Neural cell (in vitro differentiated cells): ENCODE measurements around the gene TET2. TPM values are rescaled to one million over a fixed set of nuclear protein-coding genes. Genes with fewer than 3 reads are reported as not detected.

ENCODE experiments used
- H2AFZ ChIP-seq: fragments of 200-600, 300-800 bp; sonication (generic), shearing (Covaris generic); 2 replicates; pipeline ENCODE4 v1.6.0; 2014; ENCODE audit warnings: low read depth, mild to moderate bottlenecking, antibody characterized with exemption, low read length, moderate library complexity
- H3F3A ChIP-seq: fragments of 200-600 bp; shearing (Covaris generic); 2 replicates; pipeline ENCODE4 v1.6.1; 2016; ENCODE audit warnings: mild to moderate bottlenecking, moderate library complexity, mixed read lengths, antibody characterized with exemption, low read length; ENCODE audit not compliant: insufficient read depth, poor library complexity, severe bottlenecking
- H3K27ac ChIP-seq: fragments of 200-600, 300-800 bp; sonication (generic), shearing (Covaris generic); 2 replicates; pipeline ENCODE4 v1.5.1; 2014; ENCODE audit warnings: mild to moderate bottlenecking, low read length, moderate library complexity
- H3K27me3 ChIP-seq: fragments of 300-800, 200-600 bp; sonication (generic), shearing (Covaris generic); 2 replicates; pipeline ENCODE4 v1.6.0; 2014; ENCODE audit warnings: mild to moderate bottlenecking, low read depth, low read length, moderate library complexity; ENCODE audit not compliant: insufficient read depth
- H3K36me3 ChIP-seq: fragments of 300-800, 200-600 bp; sonication (generic), shearing (Covaris generic); 2 replicates; pipeline ENCODE4 v1.5.1; 2014; ENCODE audit warnings: mild to moderate bottlenecking, antibody characterized with exemption, low read length, moderate library complexity; ENCODE audit not compliant: insufficient read depth
- H3K4me2 ChIP-seq: fragments of 300-800, 200-600 bp; sonication (generic), shearing (Covaris generic); 2 replicates; pipeline ENCODE4 v1.6.0; 2014; ENCODE audit warnings: mild to moderate bottlenecking, low read length
- H3K4me3 ChIP-seq: fragments of 300-800, 200-600 bp; sonication (generic), shearing (Covaris generic); 2 replicates; pipeline ENCODE4 v1.5.1; 2014; ENCODE audit warnings: mild to moderate bottlenecking, low read length, moderate library complexity
- H3K79me2 ChIP-seq: fragments of 200-600 bp; shearing (Covaris generic); replicated peaks from 2 replicates; pipeline ENCODE4 v1.6.0; 2014; ENCODE audit warnings: mild to moderate bottlenecking, low read length, moderate library complexity; ENCODE audit not compliant: insufficient read depth
- H3K9ac ChIP-seq: fragments of 300-800, 200-600 bp; sonication (generic), shearing (Covaris generic); 2 replicates; pipeline ENCODE4 v1.6.1; 2016; ENCODE audit warnings: mild to moderate bottlenecking, low read length, mixed read lengths
- H3K9me2 ChIP-seq: fragments of 200-600 bp; shearing (Covaris generic); 2 replicates; pipeline ENCODE4 v1.6.1; 2016; ENCODE audit warnings: mild to moderate bottlenecking, low read length, mixed read lengths; ENCODE audit not compliant: insufficient read depth
- H3K9me3 ChIP-seq: fragments of 200-600, 300-800 bp; sonication (generic), shearing (Covaris generic); 2 replicates; pipeline ENCODE4 v1.6.1; 2016; ENCODE audit warnings: mild to moderate bottlenecking, mixed run types, low read length, moderate library complexity, mixed read lengths
- H4K20me1 ChIP-seq: fragments of 200-600 bp; shearing (Covaris generic); 2 replicates; pipeline ENCODE4 v1.6.1; 2016; ENCODE audit warnings: mild to moderate bottlenecking, mixed run types; ENCODE audit not compliant: insufficient read depth
- EP300 ChIP-seq: fragments of 450-650 bp; conservative IDR thresholded peaks from 2 replicates; pipeline ENCODE4 v1.6.1; 2014; ENCODE audit warnings: antibody characterized with exemption, mild to moderate bottlenecking, moderate library complexity; ENCODE audit not compliant: poor library complexity, severe bottlenecking
- EZH2 ChIP-seq: fragments of 200-600, 300-800 bp; shearing (Covaris generic), sonication (generic); IDR thresholded peaks from 2 replicates; pipeline ENCODE4 v1.6.1; 2014; ENCODE audit warnings: antibody characterized with exemption, low read length, borderline replicate concordance, mild to moderate bottlenecking; ENCODE audit not compliant: insufficient read depth, poor library complexity, severe bottlenecking
- MXI1 ChIP-seq: fragments of 450-650 bp; conservative IDR thresholded peaks from 2 replicates; pipeline ENCODE4 v1.6.1; 2014; ENCODE audit warnings: antibody characterized with exemption, mild to moderate bottlenecking; ENCODE audit not compliant: poor library complexity, severe bottlenecking
- POLR2AphosphoS5 ChIP-seq: IDR thresholded peaks from 2 replicates; pipeline ENCODE4 v1.6.1; 2012
- RAD21 ChIP-seq: fragments of 450-650 bp; conservative IDR thresholded peaks from 2 replicates; pipeline ENCODE4 v1.6.1; 2014; ENCODE audit warnings: antibody characterized with exemption, mild to moderate bottlenecking, moderate library complexity
- REST ChIP-seq: IDR thresholded peaks from 2 replicates; pipeline ENCODE4 v1.6.1; 2012; ENCODE audit warnings: borderline replicate concordance
- SMC3 ChIP-seq: fragments of 450-650 bp; conservative IDR thresholded peaks from 2 replicates; pipeline ENCODE4 v1.6.1; 2014; ENCODE audit warnings: antibody characterized with exemption, mild to moderate bottlenecking, moderate library complexity; ENCODE audit not compliant: poor library complexity
- TAF1 ChIP-seq: IDR thresholded peaks from 2 replicates; pipeline ENCODE4 v1.6.1; 2012; ENCODE audit warnings: low read depth
- polyA plus RNA-seq: library from polyadenylated mRNA; depleted of rRNA; stranded (reverse); fragments of >200 nt; gene quantifications from 2 replicates; pipeline ENCODE4 v1.2.3, GENCODE V29; 2014
- TF ChIP-seq, protein P1 (sequence below): fragments of 450-650 bp; IDR thresholded peaks from 2 replicates; pipeline ENCODE4 v1.5.1; 2014; ENCODE audit warnings: antibody characterized with exemption, mild to moderate bottlenecking, moderate library complexity; ENCODE audit not compliant: poor library complexity, severe bottlenecking

The TET2 gene
- polyA plus RNA-seq, 1 donor from 2014 or later = 27.1 TPM

DNA sequence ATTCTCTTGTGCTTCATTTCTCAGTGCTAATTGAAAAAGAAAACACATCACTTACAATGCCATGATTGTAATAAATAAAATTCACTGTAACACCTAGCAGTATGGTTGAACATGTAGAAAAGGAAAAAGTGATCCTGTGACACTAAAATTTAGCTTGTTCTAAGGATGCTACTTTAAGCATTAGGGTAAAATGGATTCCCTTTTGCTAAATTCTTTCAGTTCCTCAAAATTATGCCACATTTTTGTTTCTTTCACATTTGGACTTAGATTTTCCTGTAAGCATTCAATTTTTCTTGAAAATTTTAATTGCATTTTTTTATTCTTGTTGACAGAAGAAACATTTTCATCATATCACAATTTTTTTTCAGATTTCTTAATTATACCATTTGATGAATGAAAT lies 19.4 kb downstream of the TET2 start:
- H3K4me3 ChIP-seq = no peak overlapping the region
- TF ChIP-seq EP300 (no peak), EZH2 (no peak)
- no peaks in the 10 kb centered on the region for H3K9me3 ChIP-seq
- no peak overlapping the region for H3K9ac ChIP-seq
- peaks cover 2% of the 10 kb centered on the region for H3F3A ChIP-seq
- H2AFZ ChIP-seq = no peak overlapping the region
- peaks cover 92% of the 10 kb centered on the region for H3K79me2 ChIP-seq
- H3K4me2 ChIP-seq = no peak overlapping the region
- no peaks in the 10 kb centered on the region for H3K27me3 ChIP-seq
- peaks cover 10% of the 10 kb centered on the region for H3K36me3 ChIP-seq
- no peak overlapping the region for H3K27ac ChIP-seq
- H4K20me1 ChIP-seq = no peaks in the 10 kb centered on the region
- no peaks in the 10 kb centered on the region for H3K9me2 ChIP-seq

DNA sequence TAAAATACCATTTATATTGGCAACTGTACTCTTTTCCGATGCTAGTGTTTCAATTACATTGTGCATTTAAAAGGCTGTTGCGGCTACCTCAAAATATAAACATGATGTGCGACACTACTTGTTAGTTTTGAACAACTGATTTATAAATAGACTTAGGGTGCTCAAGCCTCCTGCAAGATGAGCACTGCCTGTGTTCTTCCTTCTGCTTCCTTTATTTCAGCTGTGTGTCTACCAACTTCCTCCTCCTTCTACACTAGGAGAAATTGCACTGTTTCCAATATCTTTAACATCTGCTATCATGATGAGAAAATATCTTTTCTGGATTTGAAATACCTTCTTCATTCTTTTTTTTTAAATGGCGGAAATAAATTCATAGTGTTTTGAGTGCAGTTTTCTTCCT lies 24.0 kb downstream of the TET2 start:
- no peak overlapping the region for H3K4me3 ChIP-seq
- H4K20me1 ChIP-seq = no peaks in the 10 kb centered on the region
- H3K9ac ChIP-seq = no peak overlapping the region
- peaks cover 88% of the 10 kb centered on the region for H3K79me2 ChIP-seq
- no peaks in the 10 kb centered on the region for H3K9me3 ChIP-seq
- H2AFZ ChIP-seq = no peak overlapping the region
- H3K4me2 ChIP-seq = no peak overlapping the region
- TF ChIP-seq SMC3 (no peak), TAF1 (no peak), EZH2 (no peak), EP300 (no peak), MXI1 (no peak), POLR2AphosphoS5 (no peak), REST (no peak), RAD21 (no peak)
- TF ChIP-seq, protein P1, sequence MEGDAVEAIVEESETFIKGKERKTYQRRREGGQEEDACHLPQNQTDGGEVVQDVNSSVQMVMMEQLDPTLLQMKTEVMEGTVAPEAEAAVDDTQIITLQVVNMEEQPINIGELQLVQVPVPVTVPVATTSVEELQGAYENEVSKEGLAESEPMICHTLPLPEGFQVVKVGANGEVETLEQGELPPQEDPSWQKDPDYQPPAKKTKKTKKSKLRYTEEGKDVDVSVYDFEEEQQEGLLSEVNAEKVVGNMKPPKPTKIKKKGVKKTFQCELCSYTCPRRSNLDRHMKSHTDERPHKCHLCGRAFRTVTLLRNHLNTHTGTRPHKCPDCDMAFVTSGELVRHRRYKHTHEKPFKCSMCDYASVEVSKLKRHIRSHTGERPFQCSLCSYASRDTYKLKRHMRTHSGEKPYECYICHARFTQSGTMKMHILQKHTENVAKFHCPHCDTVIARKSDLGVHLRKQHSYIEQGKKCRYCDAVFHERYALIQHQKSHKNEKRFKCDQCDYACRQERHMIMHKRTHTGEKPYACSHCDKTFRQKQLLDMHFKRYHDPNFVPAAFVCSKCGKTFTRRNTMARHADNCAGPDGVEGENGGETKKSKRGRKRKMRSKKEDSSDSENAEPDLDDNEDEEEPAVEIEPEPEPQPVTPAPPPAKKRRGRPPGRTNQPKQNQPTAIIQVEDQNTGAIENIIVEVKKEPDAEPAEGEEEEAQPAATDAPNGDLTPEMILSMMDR = no peak
- H3K27me3 ChIP-seq = no peaks in the 10 kb centered on the region
- H3K9me2 ChIP-seq = no peaks in the 10 kb centered on the region
- H3F3A ChIP-seq = peaks cover under 1% of the 10 kb centered on the region
- H3K27ac ChIP-seq = no peak overlapping the region
- H3K36me3 ChIP-seq = peaks cover 10% of the 10 kb centered on the region

- Histone ChIP-seq H3K27ac (no peak overlapping the region), H4K20me1 (no peaks in the 10 kb centered on the region), H3K79me2 (peaks cover 84% of the 10 kb centered on the region)
Observed at GRCh38 chr4:105171912-105172311, 25.2 kb downstream of the TET2 start.

More at GRCh38 chr4:105171912-105172311, 25.2 kb downstream of the TET2 start:
- Histone ChIP-seq H2AFZ (no peak overlapping the region), H3K27me3 (no peaks in the 10 kb centered on the region), H3F3A (no peaks in the 10 kb centered on the region), H3K9ac (no peak overlapping the region), H3K36me3 (peaks cover 10% of the 10 kb centered on the region), H3K9me3 (no peaks in the 10 kb centered on the region), H3K9me2 (no peaks in the 10 kb centered on the region), H3K4me3 (no peak overlapping the region), H3K4me2 (no peak overlapping the region)
- TF ChIP-seq SMC3 = no peak
- no peak for TF ChIP-seq EZH2
